Trophoblast cell (in vitro differentiated cells and primary cell): Measurements from ENCODE around the gene TCF12.

Experiments
- DNase-seq, 2 donors: peaks; one replicate each; pipeline ENCODE4 v3.0.0-alpha.2; 2016
- H2AFZ ChIP-seq: 2 replicates; pipeline ENCODE4 v1.6.1; 2013; ENCODE audit warnings: low read length, moderate library complexity, mild to moderate bottlenecking; ENCODE audit not compliant: insufficient read depth, poor library complexity
- H2AK5ac ChIP-seq: 2 replicates; pipeline ENCODE4 v1.6.1; 2013; ENCODE audit warnings: mild to moderate bottlenecking, low read length
- H2BK120ac ChIP-seq: 2 replicates; pipeline ENCODE4 v1.6.1; 2013; ENCODE audit warnings: low read length, mild to moderate bottlenecking, moderate library complexity; ENCODE audit not compliant: insufficient read depth, poor library complexity
- H2BK12ac ChIP-seq: 2 replicates; pipeline ENCODE4 v1.6.1; 2013; ENCODE audit warnings: mild to moderate bottlenecking, low read length, moderate library complexity
- H2BK5ac ChIP-seq: 2 replicates; pipeline ENCODE4 v1.6.1; 2013; ENCODE audit warnings: low read length, low read depth, moderate library complexity, mild to moderate bottlenecking; ENCODE audit not compliant: poor library complexity
- H3K14ac ChIP-seq: 2 replicates; pipeline ENCODE4 v1.6.1; 2013; ENCODE audit warnings: mild to moderate bottlenecking, low read length
- H3K18ac ChIP-seq: 2 replicates; pipeline ENCODE4 v1.6.1; 2013; ENCODE audit warnings: mild to moderate bottlenecking, low read length
- H3K23ac ChIP-seq: 2 replicates; pipeline ENCODE4 v1.6.1; 2013; ENCODE audit warnings: low read length
- H3K27ac ChIP-seq: 2 replicates; pipeline ENCODE4 v1.5.1; 2013; ENCODE audit warnings: low read depth, mild to moderate bottlenecking, inconsistent platforms, low read length, moderate library complexity
- H3K27me3 ChIP-seq: 2 replicates; pipeline ENCODE4 v1.6.1; 2013; ENCODE audit warnings: inconsistent platforms, mild to moderate bottlenecking, low read length, moderate library complexity; ENCODE audit not compliant: insufficient read depth
- H3K36me3 ChIP-seq, 2 experiments: 1 replicate in 1 of 2; 2 replicates in 1 of 2; pipeline ENCODE4 v1.6.1; 2013; ENCODE audit warnings: low read length in 2 of 2, mild to moderate bottlenecking in 2 of 2, moderate library complexity in 1 of 2; ENCODE audit not compliant: insufficient read depth in 2 of 2, control insufficient read depth in 1 of 2
- H3K4ac ChIP-seq: 2 replicates; pipeline ENCODE4 v1.6.1; 2013; ENCODE audit warnings: low read depth, mild to moderate bottlenecking, low read length, moderate library complexity
- H3K4me1 ChIP-seq, 2 experiments: 1 replicate in 1 of 2; 2 replicates in 1 of 2; pipeline ENCODE4 v1.6.1; 2013; ENCODE audit warnings: low read length in 2 of 2, mild to moderate bottlenecking in 2 of 2, moderate library complexity in 1 of 2; ENCODE audit not compliant: insufficient read depth in 2 of 2, control insufficient read depth in 1 of 2
- H3K4me2 ChIP-seq: 2 replicates; pipeline ENCODE4 v1.6.1; 2013; ENCODE audit warnings: inconsistent platforms, mild to moderate bottlenecking, low read length, moderate library complexity
- H3K4me3 ChIP-seq: 2 replicates; pipeline ENCODE4 v1.5.1; 2013; ENCODE audit warnings: mild to moderate bottlenecking, low read depth, low read length, inconsistent platforms
- H3K79me1 ChIP-seq: one replicate; pipeline ENCODE4 v1.6.1; 2013; ENCODE audit warnings: low read length
- H3K79me2 ChIP-seq: 2 replicates; pipeline ENCODE4 v1.6.1; 2013; ENCODE audit warnings: low read length, mild to moderate bottlenecking; ENCODE audit not compliant: control insufficient read depth, insufficient read depth, poor library complexity
- H3K9ac ChIP-seq: 2 replicates; pipeline ENCODE4 v1.6.1; 2013; ENCODE audit warnings: mild to moderate bottlenecking, low read length
- H3K9me3 ChIP-seq: 2 replicates; pipeline ENCODE4 v1.6.1; 2013; ENCODE audit warnings: low read depth, mild to moderate bottlenecking, control low read depth, inconsistent platforms, low read length; ENCODE audit not compliant: insufficient read depth
- H4K12ac ChIP-seq: 2 replicates; pipeline ENCODE4 v1.6.1; 2013; ENCODE audit warnings: low read depth, mild to moderate bottlenecking, low read length, moderate library complexity
- H4K8ac ChIP-seq: 2 replicates; pipeline ENCODE4 v1.6.1; 2013; ENCODE audit warnings: low read depth, mild to moderate bottlenecking, low read length, moderate library complexity
- H4K91ac ChIP-seq: one replicate; pipeline ENCODE4 v1.6.1; 2013; ENCODE audit warnings: low read depth, mild to moderate bottlenecking, low read length, moderate library complexity
- WGBS: extraction: QIAGEN DNeasy Blood & Tissue Kit; methylation state at CpG from one replicate; pipeline ENCODE4 v1.1.7; 2013; ENCODE audit warnings: missing lambda C conversion rate; ENCODE audit not compliant: insufficient read length, insufficient coverage; ENCODE audit errors: extremely low coverage; 5-methylcytosine and 5-hydroxymethylcytosine counted together

The TCF12 gene

DNA sequence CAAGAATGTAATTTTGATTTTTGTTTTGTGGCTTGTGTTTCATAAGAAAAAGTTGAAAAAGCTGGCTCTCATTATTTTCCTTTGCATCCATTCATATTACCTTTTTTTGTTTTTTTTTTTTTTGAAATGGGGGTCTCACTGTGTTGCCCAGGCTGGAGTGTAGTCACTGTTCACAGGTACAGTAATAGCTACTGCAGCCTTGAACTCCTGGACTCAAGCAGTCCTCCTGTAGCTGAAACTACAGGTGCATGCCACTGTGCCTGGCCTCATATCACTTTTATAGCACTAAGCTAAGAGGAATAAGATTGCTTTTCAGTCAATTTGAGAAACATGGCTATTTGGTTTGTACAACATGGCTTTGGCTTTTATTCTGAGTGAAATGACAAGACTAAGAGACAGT is 49.8 kb downstream of the TCF12 start:
- no peak overlapping the region for H2AFZ ChIP-seq
- H3K9ac ChIP-seq, result no peak overlapping the region
- H3K79me1 ChIP-seq, result no peaks in the 10 kb centered on the region
- no peak overlapping the region for H4K8ac ChIP-seq
- no peak overlapping the region for H3K4me3 ChIP-seq
- H2BK5ac ChIP-seq, result no peak overlapping the region
- no peak overlapping the region for H3K4ac ChIP-seq
- no peak overlapping the region for H3K23ac ChIP-seq
- no peaks in the 10 kb centered on the region for H3K79me2 ChIP-seq
- no peaks in the 10 kb centered on the region for H3K36me3 ChIP-seq
- no peak overlapping the region for H2BK12ac ChIP-seq
- H2AK5ac ChIP-seq, result no peak overlapping the region
- peaks cover 0 to 6% of the 10 kb centered on the region in 2 experiments for H3K4me1 ChIP-seq
- DNase-seq, result no peak
- H3K18ac ChIP-seq, result no peak overlapping the region
- H3K27ac ChIP-seq, result no peak overlapping the region
- H3K4me2 ChIP-seq, result no peak overlapping the region
- H3K9me3 ChIP-seq, result no peaks in the 10 kb centered on the region
- H4K12ac ChIP-seq, result no peak overlapping the region
- H4K91ac ChIP-seq, result no peak overlapping the region
- H3K27me3 ChIP-seq, result no peaks in the 10 kb centered on the region
- no peak overlapping the region for H2BK120ac ChIP-seq
- H3K14ac ChIP-seq, result no peak overlapping the region

DNA sequence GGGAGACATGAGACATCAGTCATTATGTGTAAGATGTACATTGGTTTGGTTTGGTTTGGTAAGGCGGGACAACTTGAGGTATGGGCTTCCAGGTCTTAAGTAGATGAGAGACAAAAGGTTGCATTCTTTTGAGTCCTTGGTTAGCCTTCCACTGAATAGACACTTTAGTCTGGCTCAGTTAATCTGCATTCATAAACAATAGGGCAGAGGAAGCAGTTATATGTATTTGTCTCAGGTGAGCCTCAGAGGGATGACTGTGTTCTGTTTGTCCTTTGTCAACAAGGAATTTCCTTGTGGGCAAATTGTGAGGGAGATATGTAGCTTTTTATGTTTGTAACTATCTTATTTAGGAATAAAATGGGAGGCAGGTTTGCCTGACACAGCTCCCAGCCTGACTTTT is 50.4 kb downstream of the TCF12 start:
- Histone ChIP-seq H2BK12ac (no peak overlapping the region), H3K23ac (no peak overlapping the region), H3K9ac (no peak overlapping the region), H4K12ac (no peak overlapping the region), H2AFZ (no peak overlapping the region), H3K27ac (no peak overlapping the region), H3K4me1 (peaks cover 0 to 4% of the 10 kb centered on the region in 2 experiments), H3K79me1 (no peaks in the 10 kb centered on the region), H4K91ac (no peak overlapping the region), H4K8ac (no peak overlapping the region), H3K14ac (no peak overlapping the region), H3K18ac (no peak overlapping the region), H2BK5ac (no peak overlapping the region), H3K4me2 (no peak overlapping the region), H3K36me3 (no peaks in the 10 kb centered on the region), H3K4me3 (no peak overlapping the region), H3K27me3 (no peaks in the 10 kb centered on the region), H2BK120ac (no peak overlapping the region), H3K4ac (no peak overlapping the region), H3K9me3 (no peaks in the 10 kb centered on the region), H3K79me2 (no peaks in the 10 kb centered on the region), H2AK5ac (no peak overlapping the region)
- WGBS, result no CpG with 5 or more reads among the region's 1 CpG
- DNase-seq, result no peak

DNA sequence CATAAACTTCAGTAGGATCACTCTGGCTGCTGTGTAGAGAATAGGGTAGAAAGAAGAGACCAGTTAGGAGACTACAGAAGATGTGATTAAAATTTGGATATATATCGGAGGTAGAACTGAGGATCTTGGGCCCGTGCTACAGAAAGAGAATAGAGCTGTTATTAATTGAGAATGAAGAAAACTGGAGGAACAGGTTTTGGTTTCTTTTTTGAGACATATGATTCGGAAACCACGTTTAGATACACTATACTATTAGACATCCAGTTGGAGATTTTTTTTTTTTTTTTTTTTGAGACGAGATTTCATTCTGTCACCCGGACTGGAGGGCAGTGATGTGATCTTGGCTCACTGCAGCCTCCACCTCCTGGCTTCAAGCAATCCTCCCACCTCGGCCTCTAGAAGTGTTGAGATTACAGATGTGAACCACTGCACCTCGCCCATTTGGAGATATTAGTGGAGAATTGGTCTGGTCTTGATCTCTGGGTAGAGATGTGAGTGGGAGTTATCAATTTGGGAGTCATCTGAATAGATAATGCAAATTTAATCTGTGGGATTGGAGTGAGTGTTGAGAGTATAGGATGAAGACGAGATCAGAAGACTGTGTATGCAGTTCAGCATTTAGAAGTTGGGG is 50.9 kb downstream of the TCF12 start:
- H3K18ac ChIP-seq, result no peak overlapping the region
- H3K4me2 ChIP-seq, result no peak overlapping the region
- DNase-seq, result peak in 1 of 2 donors; percentile 73
- no peaks in the 10 kb centered on the region for H3K27me3 ChIP-seq
- H3K23ac ChIP-seq, result no peak overlapping the region
- no peak overlapping the region for H3K9ac ChIP-seq
- H2AFZ ChIP-seq, result no peak overlapping the region
- peaks cover 0 to 4% of the 10 kb centered on the region in 2 experiments for H3K4me1 ChIP-seq
- H3K9me3 ChIP-seq, result no peaks in the 10 kb centered on the region
- no peak overlapping the region for H4K8ac ChIP-seq
- no peak overlapping the region for H3K4me3 ChIP-seq
- no peaks in the 10 kb centered on the region for H3K79me1 ChIP-seq
- no peak overlapping the region for H3K4ac ChIP-seq
- H3K27ac ChIP-seq, result no peak overlapping the region
- no peak overlapping the region for H2BK12ac ChIP-seq
- no peak overlapping the region for H4K12ac ChIP-seq
- no peak overlapping the region for H3K14ac ChIP-seq
- WGBS, result 100% methylated on average over 1 of the region's 9 CpGs
- H2BK120ac ChIP-seq, result no peak overlapping the region
- no peak overlapping the region for H4K91ac ChIP-seq
- no peak overlapping the region for H2AK5ac ChIP-seq
- no peak overlapping the region for H2BK5ac ChIP-seq
- H3K79me2 ChIP-seq, result no peaks in the 10 kb centered on the region
- H3K36me3 ChIP-seq, result no peaks in the 10 kb centered on the region

DNA sequence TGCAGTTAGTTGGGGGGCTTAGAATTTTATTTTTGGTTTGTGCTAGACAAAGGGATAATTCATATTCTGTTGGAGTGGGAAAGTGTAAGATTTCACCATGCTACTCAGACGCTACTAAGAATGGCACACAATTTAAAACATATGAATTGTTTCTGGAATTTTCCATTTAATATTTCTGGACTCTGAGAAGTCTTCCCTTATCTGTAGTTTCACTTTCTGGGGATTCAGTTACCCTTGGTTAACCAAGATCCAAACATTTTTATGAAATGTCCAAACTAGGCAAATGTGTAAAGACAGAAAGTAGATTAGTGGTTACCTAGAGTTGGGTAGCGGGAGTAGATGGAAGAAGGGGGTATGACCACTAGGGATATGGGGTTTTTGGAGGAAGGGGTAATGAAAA is 53.1 kb downstream of the TCF12 start:
- Histone ChIP-seq H3K23ac (no peak overlapping the region), H2AK5ac (no peak overlapping the region), H3K4ac (no peak overlapping the region), H4K12ac (no peak overlapping the region), H3K79me2 (no peaks in the 10 kb centered on the region), H2BK5ac (no peak overlapping the region), H2BK12ac (no peak overlapping the region), H3K27ac (no peak overlapping the region), H4K91ac (no peak overlapping the region), H4K8ac (no peak overlapping the region), H2AFZ (no peak overlapping the region), H3K4me3 (no peak overlapping the region), H3K9ac (no peak overlapping the region), H3K4me2 (no peak overlapping the region), H3K27me3 (no peaks in the 10 kb centered on the region), H3K36me3 (no peaks in the 10 kb centered on the region), H3K79me1 (no peaks in the 10 kb centered on the region), H2BK120ac (no peak overlapping the region), H3K9me3 (no peaks in the 10 kb centered on the region), H3K4me1 (peaks cover 0 to 4% of the 10 kb centered on the region in 2 experiments), H3K18ac (no peak overlapping the region), H3K14ac (no peak overlapping the region)
- WGBS, result 100% methylated on average over 1 of the region's 2 CpGs
- no peak for DNase-seq
